OCI-LY7 (cell line): ENCODE measurements around the gene KCNK4.
"Not testable (repeated sequence)": the region's sequence is repeated elsewhere in the genome, so short reads cannot be mapped to it uniquely, and the experiment has no call there.

Source experiments
- EZH2phosphoT487 ChIP-seq: fragments of 200-600 bp; sonication (generic); IDR thresholded peaks from 2 replicates; pipeline ENCODE4 v1.6.1; 2018; ENCODE audit warnings: low read depth, borderline replicate concordance, mild to moderate bottlenecking, mixed run types, antibody characterized with exemption, low read length, moderate library complexity, mixed read lengths
- TF ChIP-seq, protein P1 (sequence below): fragments of 200-600 bp; sonication (generic); conservative IDR thresholded peaks from 2 replicates; pipeline ENCODE4 v1.5.1; 2014; ENCODE audit warnings: mild to moderate bottlenecking, antibody characterized with exemption, low read length, moderate library complexity, mixed read lengths

- TF ChIP-seq, protein P1, sequence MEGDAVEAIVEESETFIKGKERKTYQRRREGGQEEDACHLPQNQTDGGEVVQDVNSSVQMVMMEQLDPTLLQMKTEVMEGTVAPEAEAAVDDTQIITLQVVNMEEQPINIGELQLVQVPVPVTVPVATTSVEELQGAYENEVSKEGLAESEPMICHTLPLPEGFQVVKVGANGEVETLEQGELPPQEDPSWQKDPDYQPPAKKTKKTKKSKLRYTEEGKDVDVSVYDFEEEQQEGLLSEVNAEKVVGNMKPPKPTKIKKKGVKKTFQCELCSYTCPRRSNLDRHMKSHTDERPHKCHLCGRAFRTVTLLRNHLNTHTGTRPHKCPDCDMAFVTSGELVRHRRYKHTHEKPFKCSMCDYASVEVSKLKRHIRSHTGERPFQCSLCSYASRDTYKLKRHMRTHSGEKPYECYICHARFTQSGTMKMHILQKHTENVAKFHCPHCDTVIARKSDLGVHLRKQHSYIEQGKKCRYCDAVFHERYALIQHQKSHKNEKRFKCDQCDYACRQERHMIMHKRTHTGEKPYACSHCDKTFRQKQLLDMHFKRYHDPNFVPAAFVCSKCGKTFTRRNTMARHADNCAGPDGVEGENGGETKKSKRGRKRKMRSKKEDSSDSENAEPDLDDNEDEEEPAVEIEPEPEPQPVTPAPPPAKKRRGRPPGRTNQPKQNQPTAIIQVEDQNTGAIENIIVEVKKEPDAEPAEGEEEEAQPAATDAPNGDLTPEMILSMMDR = not testable (repeated sequence)
- not testable (repeated sequence) for TF ChIP-seq EZH2phosphoT487
These were observed 44.6 kb upstream of the KCNK4 start for GRCh38 chr11:64246621-64246870.
